Pancreas (tissue), 10 donors: ENCODE measurements around the gene SMCO3. TPM values are rescaled to one million over a fixed set of nuclear protein-coding genes. Genes with fewer than 3 reads are reported as not detected.
"Not testable (repeated sequence)": the region's sequence is repeated elsewhere in the genome, so short reads cannot be mapped to it uniquely, and the experiment has no call there.

ENCODE experiments used
- ATAC-seq, 4 donors: fragments of 200-7000 bp; cut with Tn5 transposase; one replicate each; pipeline versions ENCODE4 v1.8.0 to v1.9.1; 2020; ENCODE audit warnings: mild to moderate bottlenecking in 4 of 4, moderate library complexity in 4 of 4
- DNase-seq, 6 donors: peaks; one replicate each; pipeline ENCODE4 v3.0.0-alpha.2; 2020
- FAIRE-seq: peaks from 2 replicates; lab custom pipeline; 2012; peaks lifted over from hg19 to GRCh38; lab: Jason Lieb, UNC
- H3K27ac ChIP-seq, 4 donors: fragments of 200-600 bp; sonication (generic); 1 replicate in 3 of 4; 2 replicates in 1 of 4; pipeline versions ENCODE4 v1.5.0 to v1.8.0; 2020
- H3K27me3 ChIP-seq, 4 donors: fragments of 200-600 bp; one replicate each; pipeline ENCODE4 v1.8.0; 2021
- H3K36me3 ChIP-seq, 3 donors: fragments of 200-600 bp; sonication (generic) in 1 of 3; one replicate each; pipeline versions ENCODE4 v1.5.0 to v1.8.0; 2020 to 2021
- H3K4me1 ChIP-seq, 3 donors: fragments of 200-600 bp; one replicate each; pipeline ENCODE4 v1.8.0; 2021
- H3K4me3 ChIP-seq, 4 donors: fragments of 200-600 bp; sonication (generic) in 2 of 4; one replicate each; pipeline versions ENCODE4 v1.5.0 to v1.8.0; 2020 to 2021
- H3K9me3 ChIP-seq, 4 donors: fragments of 200-600 bp; one replicate each; pipeline ENCODE4 v1.8.0; 2021
- CTCF ChIP-seq, 4 donors: fragments of 200-600 bp; sonication (generic) in 3 of 4; IDR thresholded peaks; one replicate each; pipeline versions ENCODE4 v1.5.0 to v1.8.0; 2021; ENCODE audit warnings: antibody characterized with exemption in 4 of 4
- WGBS, 2 donors: extraction: QIAGEN DNeasy Blood & Tissue Kit; methylation state at CpG; one replicate each; pipeline ENCODE4 v1.1.7; 2013; 5-methylcytosine and 5-hydroxymethylcytosine counted together
- intact Hi-C, 3 donors: fragments of 100-400 bp; cut with DNase I; formaldehyde crosslinking; loops; one replicate each; pipeline versions ENCODE4 v1.11.1 to v1.14.2; 2022
- polyA plus RNA-seq, 2 donors: library from polyadenylated mRNA; stranded (reverse); fragments of 200-250 nt; gene quantifications; one replicate each; pipeline ENCODE4 v1.2.3, GENCODE V29; 2013
- total RNA-seq, 6 donors: library from RNA; stranded (reverse); fragmentation: NEBNext Ultra II Directional in 4 of 6; extraction: Animal tissue kit (Norgen Biotek cat#: 25700) in 4 of 6; gene quantifications; one replicate each; pipeline versions ENCODE4 v1.2.1 to v1.2.4, GENCODE V29; 2021 to 2023
- donor health status: healthy with polysubstance abuse.
- donor health status: DM: no; HTN: no; CAD: no; lungs with moderate emphysema.
- donor health status: DM: no; HTN: no; CAD: no.
- donor health status: control.
- donor health status: control.
- donor health status: Bipolar disorder and iron deficiency.
- donor health status: DM: yes; HTN: yes; CAD: no.
- donor health status: DM: no; HTN: no; CAD: no.
- donor health status: DM: no; HTN: no; CAD: no.
- donor health status: DM: yes; HTN: yes; CAD: no.

The SMCO3 gene
- total and polyA plus RNA-seq, 8 donors: 0.12 to 0.30 (median 0.19) TPM; not detected in 3

GRCh38 chr12:14766649-14767215 lies 47.2 kb downstream of the SMCO3 start:
- Histone ChIP-seq H3K27ac (no peak overlapping the region), H3K4me3 (peak overlapping the region in 2 of 4 donors; percentile 64 to 85), H3K27me3 (no peaks in the 10 kb centered on the region), H3K9me3 (no peaks in the 10 kb centered on the region), H3K4me1 (peaks cover 1 to 5% (median 5%) of the 10 kb centered on the region in 3 donors), H3K36me3 (no peaks in the 10 kb centered on the region)
- FAIRE-seq: no peak
- TF ChIP-seq CTCF (IDR thresholded peaks at IDR 0.05): no peak
- intact Hi-C loops: no loop called here
- no peak for DNase-seq
- WGBS, 2 donors: 69 to 70% methylated on average over 3 of the region's 3 CpGs
- no peak for ATAC-seq

DNA sequence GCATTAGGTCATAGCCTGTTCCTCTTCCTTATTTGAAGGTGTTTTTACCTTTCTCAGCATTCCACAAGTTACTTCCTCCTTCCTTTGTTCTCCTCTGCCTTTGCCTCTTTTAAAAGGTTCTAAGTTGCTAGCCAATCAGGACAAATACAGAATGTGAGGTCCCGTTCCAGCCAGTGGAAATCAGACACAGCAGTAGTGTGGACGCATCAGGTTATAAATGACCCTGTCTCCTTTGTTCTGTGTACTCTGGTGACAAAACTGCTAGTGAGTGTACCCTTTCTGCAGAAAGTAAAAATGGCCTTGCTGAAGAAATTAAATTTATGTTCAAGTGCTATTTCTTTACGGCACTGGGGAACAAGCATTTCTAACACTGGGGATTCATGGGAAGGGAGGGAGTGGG lies 48.0 kb downstream of the SMCO3 start:
- WGBS, 2 donors: 68 to 76% methylated on average over 3 of the region's 3 CpGs
- H3K36me3 ChIP-seq, H3K4me3 ChIP-seq, H3K9me3 ChIP-seq, H3K27ac ChIP-seq, ATAC-seq, intact Hi-C loops, H3K27me3 ChIP-seq, H3K4me1 ChIP-seq, FAIRE-seq, DNase-seq: not testable (repeated sequence)

GRCh38 chr12:14765398-14765797 lies 48.6 kb downstream of the SMCO3 start:
- intact Hi-C loops: no loop called here
- no peaks in the 10 kb centered on the region for H3K27me3 ChIP-seq
- no peaks in the 10 kb centered on the region for H3K9me3 ChIP-seq
- no peak overlapping the region for H3K27ac ChIP-seq
- no peak for ATAC-seq
- no peaks in the 10 kb centered on the region for H3K36me3 ChIP-seq
- WGBS, 2 donors: 80 to 85% methylated on average over 2 of the region's 2 CpGs
- no peak for TF ChIP-seq CTCF (IDR thresholded peaks at IDR 0.05)
- peaks cover 0 to 5% (median 2%) of the 10 kb centered on the region in 3 donors for H3K4me1 ChIP-seq
- no peak for FAIRE-seq
- DNase-seq: no peak
- H3K4me3 ChIP-seq: no peak overlapping the region

DNA sequence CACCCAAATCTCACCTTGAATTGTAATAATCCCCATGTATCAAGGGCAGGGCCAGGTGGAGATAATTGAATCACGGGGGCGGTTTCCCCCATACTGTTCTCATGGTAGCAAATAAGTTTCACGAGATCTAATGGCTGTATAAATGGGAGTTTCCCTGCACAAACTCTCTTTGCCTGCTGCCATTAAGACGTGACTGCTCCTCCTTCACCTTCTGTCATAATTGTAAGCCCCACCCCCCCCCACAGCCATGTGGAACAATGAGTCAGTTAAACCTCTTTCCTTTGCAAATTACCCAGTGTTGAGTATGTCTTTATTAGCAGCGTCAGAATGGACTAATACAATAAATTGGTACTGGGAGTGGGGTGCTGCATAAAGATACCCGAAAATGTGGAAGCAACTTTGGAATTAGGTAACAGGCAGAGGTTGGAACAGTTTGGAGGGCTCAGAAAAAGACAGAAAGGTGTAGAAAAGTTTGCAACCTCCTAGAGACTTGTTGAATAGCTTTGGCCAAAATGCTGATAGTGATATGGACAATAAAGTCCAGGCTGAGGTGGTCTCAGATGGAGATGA lies 54.2 kb downstream of the SMCO3 start:
- FAIRE-seq, H3K27me3 ChIP-seq, H3K36me3 ChIP-seq, H3K4me1 ChIP-seq, intact Hi-C loops, H3K4me3 ChIP-seq, ATAC-seq, DNase-seq, H3K9me3 ChIP-seq, H3K27ac ChIP-seq: not testable (repeated sequence)
- 80 to 94% methylated on average over 6 of the region's 6 CpGs for WGBS, 2 donors

DNA sequence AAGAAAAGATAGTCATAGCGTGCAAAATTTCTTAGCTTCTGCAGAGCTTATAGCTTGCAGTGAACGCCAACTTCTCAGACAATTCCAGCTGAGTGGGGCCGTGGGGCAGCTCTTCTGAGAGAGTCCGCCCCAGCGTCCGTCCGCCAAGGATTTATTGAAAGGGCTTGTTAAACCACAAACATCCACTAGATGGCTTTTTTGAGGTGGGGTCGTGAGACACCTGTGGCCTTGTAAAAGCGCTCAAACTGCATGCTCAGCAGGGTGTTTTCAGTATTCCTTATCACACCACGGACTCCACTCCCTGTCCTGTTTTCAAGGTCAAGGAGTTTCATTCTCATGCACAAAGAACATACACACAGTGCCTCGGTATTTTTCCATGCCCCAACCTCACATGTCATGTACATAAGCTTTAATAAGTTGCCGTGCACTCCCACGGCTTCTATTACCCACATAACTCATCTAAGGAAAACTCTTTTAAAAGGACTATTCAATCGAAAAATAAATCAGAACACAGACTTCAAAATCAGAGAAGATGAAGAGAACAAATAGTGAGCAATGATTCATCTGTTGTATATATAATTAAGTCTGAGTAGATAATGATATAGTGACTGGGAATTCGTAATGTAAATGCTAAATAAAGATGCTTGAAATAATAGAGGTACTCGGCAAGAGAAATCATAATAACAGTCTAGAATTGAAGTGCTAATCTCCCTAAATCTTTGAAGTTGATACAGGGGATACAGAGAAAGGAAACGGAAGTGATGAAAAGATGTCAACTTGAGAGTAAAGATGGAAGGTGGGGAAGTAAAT lies 57.4 kb downstream of the SMCO3 start:
- Histone ChIP-seq H3K27ac (no peak overlapping the region), H3K9me3 (no peaks in the 10 kb centered on the region), H3K4me1 (no peaks in the 10 kb centered on the region), H3K4me3 (no peak overlapping the region), H3K27me3 (no peaks in the 10 kb centered on the region), H3K36me3 (no peaks in the 10 kb centered on the region)
- intact Hi-C loops: no loop called here
- no peak for TF ChIP-seq CTCF (IDR thresholded peaks at IDR 0.05)
- FAIRE-seq (no peak), DNase-seq (no peak), ATAC-seq (peak in 2 of 4 donors; percentile 21 to 70)
- 58 to 59% methylated on average over 17 of the region's 17 CpGs for WGBS, 2 donors

Other genes starting within 250 kb of the SMCO3 start
- gene PLBD1, start 246.3 kb downstream of the SMCO3 start, total RNA-seq: 10 to 100 TPM in 5 of 6 donors, 1 to 10 TPM in 1; 8.7 to 35.4 (median 12.5) TPM
- gene PLBD1, start 246.3 kb downstream of the SMCO3 start, polyA plus RNA-seq: 1 to 10 TPM; 3.2 to 4.1 TPM
- gene GUCY2C, start 117.6 kb downstream of the SMCO3 start, total RNA-seq: under 1 TPM in 1 of 6 donors, not detected in 5; 0.08 TPM
- gene GUCY2C, start 117.6 kb downstream of the SMCO3 start, polyA plus RNA-seq: under 1 TPM in 1 of 2 donors, not detected in 1; 0.02 TPM
- 10 to 100 TPM; 12.5 to 28.5 (median 23.2) TPM for gene WBP11, start 10.7 kb downstream of the SMCO3 start, total RNA-seq
- gene WBP11, start 10.7 kb downstream of the SMCO3 start, polyA plus RNA-seq: 10 to 100 TPM in 1 of 2 donors, 1 to 10 TPM in 1; 7.9 to 14.6 TPM
- 1 to 10 TPM in 1 of 6 donors, under 1 TPM in 5; 0.28 to 1.0 (median 0.54) TPM for gene C12orf60, start 10.5 kb downstream of the SMCO3 start, total RNA-seq
- gene C12orf60, start 10.5 kb downstream of the SMCO3 start, polyA plus RNA-seq: under 1 TPM; 0.72 to 0.89 TPM
- gene ART4, start 29.3 kb upstream of the SMCO3 start, total RNA-seq: 1 to 10 TPM in 3 of 6 donors, under 1 TPM in 3; 0.25 to 7.2 (median 1.1) TPM
- under 1 TPM; 0.38 to 0.63 TPM for gene ART4, start 29.3 kb upstream of the SMCO3 start, polyA plus RNA-seq
- gene MGP, start 71.7 kb upstream of the SMCO3 start, total RNA-seq: 100 to 1,000 TPM in 2 of 6 donors, 10 to 100 TPM in 4; 30.3 to 179 (median 57.9) TPM
- 100 to 1,000 TPM in 1 of 2 donors, 10 to 100 TPM in 1; 75.6 to 112 TPM for gene MGP, start 71.7 kb upstream of the SMCO3 start, polyA plus RNA-seq
- gene ERP27, start 124.4 kb upstream of the SMCO3 start, total RNA-seq: 100 to 1,000 TPM in 4 of 6 donors, 10 to 100 TPM in 2; 87.2 to 267 (median 128) TPM
- 10 to 100 TPM; 41.8 to 61.3 TPM for gene ERP27, start 124.4 kb upstream of the SMCO3 start, polyA plus RNA-seq
- gene ARHGDIB, start 147.4 kb upstream of the SMCO3 start, total RNA-seq: 10 to 100 TPM in 4 of 6 donors, 1 to 10 TPM in 2; 5.8 to 54.8 (median 15.8) TPM
- gene ARHGDIB, start 147.4 kb upstream of the SMCO3 start, polyA plus RNA-seq: 10 to 100 TPM; 25.8 to 27.0 TPM
- gene PDE6H, start 158.9 kb upstream of the SMCO3 start, total RNA-seq: not detected
- not detected for gene PDE6H, start 158.9 kb upstream of the SMCO3 start, polyA plus RNA-seq